Left ventricle myocardium inferior (tissue), 1 donor: ENCODE results near the gene ZNF316. TPM values are rescaled to one million over a fixed set of nuclear protein-coding genes. Genes with fewer than 3 reads are reported as not detected.

Experiments
- DNase-seq: peaks from one replicate; pipeline ENCODE4 v3.0.0-alpha.2; 2020
- H3K27ac ChIP-seq: fragments of 200-600 bp; replicated peaks from 2 replicates; pipeline ENCODE4 v1.8.0; 2021
- H3K27me3 ChIP-seq: fragments of 200-600 bp; 2 replicates; pipeline ENCODE4 v1.8.0; 2021; ENCODE audit warnings: low read depth
- H3K36me3 ChIP-seq: fragments of 200-600 bp; 2 replicates; pipeline ENCODE4 v1.8.0; 2021
- H3K4me1 ChIP-seq: fragments of 200-600 bp; 2 replicates; pipeline ENCODE4 v1.8.0; 2021
- H3K4me3 ChIP-seq: fragments of 200-600 bp; 2 replicates; pipeline ENCODE4 v1.8.0; 2021; ENCODE audit warnings: mild to moderate bottlenecking, moderate library complexity
- H3K9me3 ChIP-seq: fragments of 200-600 bp; replicated peaks from 2 replicates; pipeline ENCODE4 v1.8.0; 2021
- intact Hi-C: fragments of 100-400 bp; cut with micrococcal nuclease; formaldehyde crosslinking; loops from one replicate; pipeline ENCODE4 v1.11.0; 2022
- total RNA-seq: library from RNA; stranded (reverse); fragmentation: NEBNext Ultra II Directional; extraction: Animal tissue kit (Norgen Biotek cat#: 25700); gene quantifications from one replicate; pipeline ENCODE4 v1.2.1, GENCODE V29; 2021
- TF ChIP-seq, protein P1 (sequence below): fragments of 200-600 bp; IDR thresholded peaks from 2 replicates; pipeline ENCODE4 v1.8.0; 2021; ENCODE audit warnings: antibody characterized with exemption, mild to moderate bottlenecking, borderline replicate concordance
- donor health status: DM: no; HTN: yes; CAD: no; lungs with severe emphysema.

Gene ZNF316
- total RNA-seq, 1 donor from 2014 or later, result 17.7 TPM

DNA sequence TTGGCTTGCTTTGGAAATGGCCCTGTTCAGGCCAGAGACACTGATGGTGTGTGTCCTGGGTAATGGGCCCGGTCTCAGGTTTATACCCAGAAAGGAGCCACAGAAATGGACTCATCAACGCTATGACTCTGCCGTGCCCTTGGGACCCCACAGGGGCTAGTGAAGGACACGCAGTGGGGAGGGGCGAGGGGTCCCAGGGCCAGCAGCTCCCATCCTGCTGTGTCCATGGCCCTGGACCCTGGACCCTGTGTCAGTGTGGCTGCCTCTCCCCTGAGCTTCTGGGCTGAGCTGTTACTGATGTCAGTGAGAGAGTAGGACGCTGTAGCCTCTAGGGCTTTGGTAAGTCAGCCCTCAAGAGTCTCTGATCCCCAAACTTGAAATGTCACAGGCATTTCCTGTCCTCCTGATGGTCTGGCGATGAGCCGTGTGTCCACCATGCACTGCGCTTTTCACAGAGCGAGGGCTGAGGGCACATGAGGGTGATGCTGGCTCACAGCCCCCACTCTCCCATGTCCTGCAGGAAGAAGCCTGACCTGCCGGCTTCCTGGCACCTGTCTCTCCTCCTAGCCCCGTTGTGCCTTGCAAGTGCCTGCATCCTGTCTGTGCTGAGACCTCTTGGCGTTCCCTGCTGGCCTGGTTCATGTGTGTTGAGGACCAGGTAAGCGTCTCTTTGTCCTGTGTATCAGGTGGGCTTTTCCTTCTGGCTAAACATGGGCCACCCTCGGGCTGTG, 4.4 kb downstream of the ZNF316 start:
- H3K9me3 ChIP-seq, result no peaks in the 10 kb centered on the region
- H3K4me3 ChIP-seq, result no peak overlapping the region
- no peak for DNase-seq
- H3K27ac ChIP-seq, result no peak overlapping the region
- peaks cover 61% of the 10 kb centered on the region for H3K36me3 ChIP-seq
- intact Hi-C loops, result no loop called here
- peaks cover 37% of the 10 kb centered on the region for H3K4me1 ChIP-seq
- H3K27me3 ChIP-seq, result no peaks in the 10 kb centered on the region
- TF ChIP-seq, protein P1, sequence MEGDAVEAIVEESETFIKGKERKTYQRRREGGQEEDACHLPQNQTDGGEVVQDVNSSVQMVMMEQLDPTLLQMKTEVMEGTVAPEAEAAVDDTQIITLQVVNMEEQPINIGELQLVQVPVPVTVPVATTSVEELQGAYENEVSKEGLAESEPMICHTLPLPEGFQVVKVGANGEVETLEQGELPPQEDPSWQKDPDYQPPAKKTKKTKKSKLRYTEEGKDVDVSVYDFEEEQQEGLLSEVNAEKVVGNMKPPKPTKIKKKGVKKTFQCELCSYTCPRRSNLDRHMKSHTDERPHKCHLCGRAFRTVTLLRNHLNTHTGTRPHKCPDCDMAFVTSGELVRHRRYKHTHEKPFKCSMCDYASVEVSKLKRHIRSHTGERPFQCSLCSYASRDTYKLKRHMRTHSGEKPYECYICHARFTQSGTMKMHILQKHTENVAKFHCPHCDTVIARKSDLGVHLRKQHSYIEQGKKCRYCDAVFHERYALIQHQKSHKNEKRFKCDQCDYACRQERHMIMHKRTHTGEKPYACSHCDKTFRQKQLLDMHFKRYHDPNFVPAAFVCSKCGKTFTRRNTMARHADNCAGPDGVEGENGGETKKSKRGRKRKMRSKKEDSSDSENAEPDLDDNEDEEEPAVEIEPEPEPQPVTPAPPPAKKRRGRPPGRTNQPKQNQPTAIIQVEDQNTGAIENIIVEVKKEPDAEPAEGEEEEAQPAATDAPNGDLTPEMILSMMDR, result no peak

GRCh38 chr7:6642239-6642839, 5.2 kb downstream of the ZNF316 start:
- TF ChIP-seq, protein P1, result no peak
- Histone ChIP-seq H3K4me3 (no peak overlapping the region), H3K27me3 (no peaks in the 10 kb centered on the region), H3K27ac (no peak overlapping the region), H3K9me3 (no peaks in the 10 kb centered on the region), H3K36me3 (peaks cover 64% of the 10 kb centered on the region), H3K4me1 (peaks cover 39% of the 10 kb centered on the region)
- intact Hi-C loops, result no loop called here
- no peak for DNase-seq

DNA sequence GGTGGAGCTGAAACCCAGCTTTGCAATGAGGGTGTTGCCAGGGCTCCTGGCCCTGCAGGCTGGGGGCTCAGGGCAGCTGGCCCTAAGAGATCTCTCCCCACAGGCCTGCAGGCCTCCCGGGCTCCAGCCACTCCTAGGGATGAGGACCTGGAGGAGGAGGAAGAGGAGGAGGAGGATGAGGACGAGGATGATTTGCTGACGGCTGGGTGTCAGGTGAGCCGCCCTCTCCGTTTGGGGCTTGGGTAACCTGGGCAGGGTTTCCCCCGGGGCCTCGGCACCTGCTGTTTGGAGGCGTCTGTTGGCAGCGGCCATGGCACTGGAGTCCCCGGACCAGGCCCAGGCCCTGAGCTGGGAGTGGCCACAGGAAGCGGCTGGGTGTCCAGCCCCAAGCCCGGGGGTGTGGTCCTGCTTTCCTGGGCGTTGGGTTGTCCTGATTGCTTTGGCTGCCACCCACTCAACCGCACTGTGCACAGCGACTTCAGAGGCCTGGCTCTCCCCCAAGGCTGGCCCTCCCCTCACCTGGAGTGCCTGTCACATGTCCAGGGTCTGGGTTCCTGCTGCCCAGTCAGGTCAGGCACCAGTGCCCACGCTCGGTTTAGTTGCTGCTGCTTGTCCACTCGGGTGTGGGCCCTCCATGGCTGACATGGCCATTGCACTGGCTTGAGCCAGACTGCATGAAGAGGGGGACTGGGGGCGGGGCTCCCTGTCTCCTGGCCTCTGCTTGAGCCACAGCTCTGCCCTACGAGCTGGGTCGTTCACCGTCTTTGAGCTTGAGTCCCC, 5.9 kb downstream of the ZNF316 start:
- no peak overlapping the region for H3K27ac ChIP-seq
- DNase-seq, result no peak
- peaks cover 33% of the 10 kb centered on the region for H3K4me1 ChIP-seq
- H3K36me3 ChIP-seq, result peaks cover 72% of the 10 kb centered on the region
- H3K27me3 ChIP-seq, result no peaks in the 10 kb centered on the region
- no peak overlapping the region for H3K4me3 ChIP-seq
- H3K9me3 ChIP-seq, result no peaks in the 10 kb centered on the region
- TF ChIP-seq, protein P1, result no peak
- intact Hi-C loops, result no loop called here

DNA sequence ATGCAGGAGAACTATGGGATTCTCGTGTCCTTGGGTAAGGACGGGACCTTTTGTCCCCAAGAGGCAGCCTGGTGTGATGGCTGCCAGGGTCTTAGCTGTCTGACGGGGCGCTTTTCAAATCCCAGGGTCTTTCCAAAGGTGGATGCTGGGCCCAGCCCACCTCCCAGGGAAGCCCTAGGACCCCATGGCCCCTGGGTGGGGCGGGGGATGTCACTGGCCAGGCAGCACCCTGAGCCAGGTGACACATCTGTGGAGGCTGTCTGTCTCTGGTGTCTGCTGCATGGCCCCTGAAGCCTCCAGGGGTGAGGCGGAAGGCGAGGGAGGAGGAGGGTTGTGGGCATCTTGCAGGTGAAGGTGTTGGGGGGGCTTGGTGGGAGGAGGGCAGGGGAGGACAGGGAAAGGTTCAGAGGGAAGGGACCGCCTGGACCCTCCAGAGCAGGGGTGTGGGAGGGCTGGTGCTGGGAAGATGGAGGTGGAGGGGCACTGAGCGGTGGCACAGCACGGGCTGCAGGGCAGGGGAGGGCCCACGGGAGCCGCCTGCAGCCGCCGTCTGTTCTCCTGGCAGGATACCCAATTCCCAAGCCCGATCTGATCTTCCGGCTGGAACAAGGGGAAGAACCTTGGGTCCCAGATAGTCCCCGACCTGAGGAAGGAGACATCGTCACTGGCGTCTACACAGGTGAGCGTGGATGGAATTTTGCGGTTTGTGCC, 7.0 kb downstream of the ZNF316 start:
- Histone ChIP-seq H3K9me3 (no peaks in the 10 kb centered on the region), H3K27ac (no peak overlapping the region), H3K4me3 (no peak overlapping the region), H3K4me1 (peaks cover 23% of the 10 kb centered on the region), H3K27me3 (no peaks in the 10 kb centered on the region), H3K36me3 (peaks cover 72% of the 10 kb centered on the region)
- intact Hi-C loops, result no loop called here
- no peak for DNase-seq
- TF ChIP-seq, protein P1, result no peak

GRCh38 chr7:6644728-6645127, 7.6 kb downstream of the ZNF316 start:
- no peak overlapping the region for H3K4me3 ChIP-seq
- H3K9me3 ChIP-seq, result no peaks in the 10 kb centered on the region
- H3K4me1 ChIP-seq, result peaks cover 16% of the 10 kb centered on the region
- no peaks in the 10 kb centered on the region for H3K27me3 ChIP-seq
- H3K27ac ChIP-seq, result no peak overlapping the region
- H3K36me3 ChIP-seq, result peaks cover 79% of the 10 kb centered on the region
- DNase-seq, result no peak
- intact Hi-C loops, result no loop called here
- TF ChIP-seq, protein P1, result no peak
